A673 (cell line): ENCODE data around the gene ATAD5. TPM values are rescaled to one million over a fixed set of nuclear protein-coding genes. Genes with fewer than 3 reads are reported as not detected.

Source experiments
- BruUV-seq: library from RNA; stranded (reverse); fragments of 400-500 nt; replicated peaks from 2 replicates; lab custom pipeline; 2021; lab: Mats Ljungman, UMichigan
- CTCF ChIA-PET: fragments of 300-600 bp; sonication (Branson Sonifier 250); formaldehyde crosslinking; loops from one replicate; lab custom pipeline; 2022; ENCODE audit warnings: antibody characterized with exemption; lab: Charles Lee
- POLR2A ChIA-PET: fragments of 300-600 bp; sonication (Branson Sonifier 250); formaldehyde crosslinking; loops from one replicate; lab custom pipeline; 2022; ENCODE audit warnings: antibody characterized with exemption; ENCODE audit not compliant: low non-redundant PET; lab: Charles Lee
- DNase-seq: peaks from one replicate; pipeline ENCODE4 v3.0.0-alpha.2; 2015; ENCODE audit warnings: low spot score
- H3K27ac ChIP-seq: fragments of 200-600 bp; sonication (generic); 2 replicates; pipeline ENCODE4 v1.5.1; 2016; ENCODE audit warnings: mixed run types, low read depth, mild to moderate bottlenecking, mixed read lengths, antibody characterized with exemption, low read length; ENCODE audit not compliant: poor library complexity, severe bottlenecking
- H3K27me3 ChIP-seq: fragments of 200-600 bp; sonication (generic); replicated peaks from 2 replicates; pipeline ENCODE4 v1.6.1; 2017; ENCODE audit warnings: mixed run types, low read depth, mild to moderate bottlenecking, mixed read lengths, antibody characterized with exemption, low read length; ENCODE audit not compliant: insufficient read depth, poor library complexity
- H3K36me3 ChIP-seq: fragments of 200-600 bp; sonication (generic); 2 replicates; pipeline ENCODE4 v1.6.1; 2016; ENCODE audit warnings: mixed run types, mild to moderate bottlenecking, mixed read lengths, antibody characterized with exemption, low read length; ENCODE audit not compliant: insufficient read depth, poor library complexity, severe bottlenecking
- H3K4me1 ChIP-seq: fragments of 200-600 bp; sonication (generic); 2 replicates; pipeline ENCODE4 v1.6.1; 2017; ENCODE audit warnings: mixed run types, mild to moderate bottlenecking, mixed read lengths, antibody characterized with exemption, low read length; ENCODE audit not compliant: insufficient read depth, poor library complexity, severe bottlenecking
- H3K4me3 ChIP-seq: fragments of 200-600 bp; sonication (generic); 2 replicates; pipeline ENCODE4 v1.5.1; 2016; ENCODE audit warnings: low read depth, mixed run types, mild to moderate bottlenecking, mixed read lengths, low read length; ENCODE audit not compliant: poor library complexity, severe bottlenecking
- H3K9me3 ChIP-seq: fragments of 200-600 bp; sonication (generic); 2 replicates; pipeline ENCODE4 v1.6.1; 2016; ENCODE audit warnings: mixed run types, low read depth, mild to moderate bottlenecking, mixed read lengths, antibody characterized with exemption, low read length; ENCODE audit not compliant: poor library complexity, severe bottlenecking
- CTCF ChIP-seq: fragments of 300-800, 200-600 bp; sonication (generic); conservative IDR thresholded peaks from 2 replicates; pipeline ENCODE4 v1.5.1; 2017; ENCODE audit warnings: low read depth, mild to moderate bottlenecking, antibody characterized with exemption, low read length, moderate library complexity, mixed read lengths
- EZH2 ChIP-seq: fragments of 200-600 bp; sonication (generic); IDR thresholded peaks from 2 replicates; pipeline ENCODE4 v1.6.1; 2017; ENCODE audit warnings: borderline replicate concordance, low read depth, mild to moderate bottlenecking, mixed read lengths, antibody characterized with exemption, low read length; ENCODE audit not compliant: poor library complexity, severe bottlenecking
- intact Hi-C: fragments of 100-400 bp; cut with micrococcal nuclease; formaldehyde crosslinking; loops from one replicate; pipeline ENCODE4 v1.10.0; 2022; ENCODE audit not compliant: unreplicated experiment
- total RNA-seq: library from RNA; stranded (reverse); gene quantifications from 2 replicates; pipeline ENCODE4 v1.2.3, GENCODE V29; 2021

The ATAD5 gene
- total RNA-seq, 1 experiment from 2014 or later = 17.4 TPM

GRCh38 chr17:30832438-30833124 is 815 bp downstream of the ATAD5 start:
- ChIA-PET CTCF (no interaction called here), POLR2A (no interaction called here)
- Histone ChIP-seq H3K4me3 (peak overlapping the region; percentile 86), H3K9me3 (no peaks in the 10 kb centered on the region), H3K27ac (peak overlapping the region; percentile 90), H3K36me3 (peaks cover 8% of the 10 kb centered on the region), H3K27me3 (no peaks in the 10 kb centered on the region), H3K4me1 (no peaks in the 10 kb centered on the region)
- intact Hi-C loops = no loop called here
- no peak for DNase-seq
- TF ChIP-seq EZH2 (no peak), CTCF (no peak)
- BruUV-seq = TSS peak; percentile 54

- H3K4me1 ChIP-seq = no peaks in the 10 kb centered on the region
- intact Hi-C loops = no loop called here
- H3K36me3 ChIP-seq = peaks cover 20% of the 10 kb centered on the region
- ChIA-PET POLR2A (no interaction called here), CTCF (no interaction called here)
- no peaks in the 10 kb centered on the region for H3K9me3 ChIP-seq
- no peak for DNase-seq
- H3K4me3 ChIP-seq = no peak overlapping the region
- TF ChIP-seq EZH2 (no peak), CTCF (no peak)
- no TSS peak for BruUV-seq
- no peak overlapping the region for H3K27ac ChIP-seq
- H3K27me3 ChIP-seq = no peaks in the 10 kb centered on the region
Measured at GRCh38 chr17:30838202-30838807, 6.5 kb downstream of the ATAD5 start.

GRCh38 chr17:30840771-30841170 is 9.0 kb downstream of the ATAD5 start:
- TF ChIP-seq EZH2 = no peak
- no peak for TF ChIP-seq CTCF
- H3K4me3 ChIP-seq = no peak overlapping the region
- ChIA-PET POLR2A (no interaction called here), CTCF (no interaction called here)
- H3K4me1 ChIP-seq = no peaks in the 10 kb centered on the region
- no peak overlapping the region for H3K27ac ChIP-seq
- DNase-seq = no peak
- no peaks in the 10 kb centered on the region for H3K27me3 ChIP-seq
- H3K9me3 ChIP-seq = no peaks in the 10 kb centered on the region
- intact Hi-C loops = no loop called here
- peaks cover 22% of the 10 kb centered on the region for H3K36me3 ChIP-seq
- no TSS peak for BruUV-seq
